Inferior parietal cortex (tissue), 1 donor: ENCODE results near the gene DDIAS.
"Not testable (repeated sequence)": the region's sequence is repeated elsewhere in the genome, so short reads cannot be mapped to it uniquely, and the experiment has no call there.

ENCODE experiments used
- DNase-seq: peaks from one replicate; pipeline ENCODE4 v3.0.0-alpha.2; 2016; ENCODE audit errors: extremely low spot score

The DDIAS gene

DNA sequence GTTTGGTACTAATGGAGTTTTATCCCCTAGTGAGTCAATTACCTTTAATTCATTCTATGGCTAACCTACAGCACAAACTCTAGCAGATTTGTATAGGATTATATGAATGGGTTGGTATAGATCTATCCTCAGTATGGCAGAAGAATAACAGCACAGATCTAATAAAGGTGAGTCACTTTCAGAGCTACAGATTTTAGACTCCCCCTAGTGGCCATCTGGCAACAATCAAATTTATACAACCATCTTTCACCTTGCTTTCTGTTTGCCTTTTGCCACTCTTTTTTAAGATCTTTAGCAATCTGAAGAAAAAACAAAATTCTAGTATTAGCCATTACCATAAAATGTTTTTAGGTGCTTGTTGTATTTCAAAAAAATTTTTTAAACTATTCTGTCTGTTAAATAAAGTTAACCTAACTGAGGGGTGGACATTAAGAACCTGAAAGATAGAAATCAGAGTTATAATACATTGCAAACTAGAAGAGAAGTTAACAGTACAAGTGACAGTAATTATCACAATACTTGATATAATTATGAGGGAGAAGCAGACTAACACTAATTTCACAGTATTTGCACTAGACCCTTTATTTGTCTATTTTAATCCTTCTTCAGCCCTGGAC, 25.8 kb downstream of the DDIAS start:
- peak; percentile 74 for DNase-seq

DNA sequence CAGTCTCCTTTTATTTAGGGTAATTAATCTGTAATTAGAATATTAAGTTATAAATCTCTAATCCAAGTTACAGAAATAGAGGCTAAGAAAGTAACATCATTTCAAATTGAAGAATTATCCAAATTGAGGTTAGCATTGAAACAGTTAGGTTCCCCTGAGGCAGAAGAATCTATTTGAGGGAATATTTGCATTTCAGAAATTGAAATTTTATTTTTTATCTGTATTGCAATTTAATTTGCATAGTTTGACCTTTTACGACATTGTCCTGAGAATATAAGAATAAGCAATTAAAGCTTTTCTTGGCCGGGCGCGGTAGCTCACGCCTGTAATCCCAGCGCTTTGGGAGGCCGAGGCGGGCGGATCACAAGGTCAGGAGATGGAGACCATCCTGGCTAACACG, 27.6 kb downstream of the DDIAS start:
- no peak for DNase-seq

DNA sequence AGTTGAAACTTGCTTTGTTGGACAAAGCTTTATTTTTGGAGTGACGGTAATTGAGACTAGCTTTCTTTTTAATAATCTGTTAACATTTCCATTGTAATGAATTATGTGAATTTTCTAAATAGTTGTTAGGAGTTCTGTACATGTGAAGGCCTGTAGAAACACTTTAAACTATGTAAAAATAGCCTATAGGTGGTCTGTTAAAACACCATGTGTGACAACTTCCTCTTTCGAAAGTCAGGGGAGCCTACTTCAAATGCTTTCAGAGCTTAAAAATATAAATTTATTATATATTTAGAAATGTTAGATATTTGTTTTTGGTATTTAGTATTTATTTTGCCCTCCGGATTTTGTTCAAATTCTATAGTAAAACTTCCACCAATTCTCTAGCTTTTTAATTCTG, 28.7 kb downstream of the DDIAS start:
- no peak for DNase-seq

DNA sequence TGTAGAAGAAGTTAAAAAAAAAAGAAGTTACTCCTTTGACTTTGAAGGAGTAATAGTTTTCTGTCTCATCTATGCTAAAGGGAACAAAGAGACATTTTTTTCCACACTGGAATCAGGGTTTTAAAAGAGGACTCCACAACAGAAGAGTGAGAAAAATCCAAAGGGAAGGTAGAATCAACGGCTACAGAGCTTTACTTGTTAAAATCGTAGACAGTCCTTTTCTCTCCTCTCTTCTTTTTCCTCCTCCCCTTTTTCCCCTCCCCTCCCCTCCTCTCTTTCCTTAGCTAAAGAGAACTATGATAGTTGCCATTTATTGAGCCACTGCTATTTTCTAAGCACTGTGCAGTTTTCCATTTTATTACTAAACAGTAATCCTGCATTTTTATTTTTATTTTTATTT, 29.2 kb downstream of the DDIAS start:
- DNase-seq = no peak

DNA sequence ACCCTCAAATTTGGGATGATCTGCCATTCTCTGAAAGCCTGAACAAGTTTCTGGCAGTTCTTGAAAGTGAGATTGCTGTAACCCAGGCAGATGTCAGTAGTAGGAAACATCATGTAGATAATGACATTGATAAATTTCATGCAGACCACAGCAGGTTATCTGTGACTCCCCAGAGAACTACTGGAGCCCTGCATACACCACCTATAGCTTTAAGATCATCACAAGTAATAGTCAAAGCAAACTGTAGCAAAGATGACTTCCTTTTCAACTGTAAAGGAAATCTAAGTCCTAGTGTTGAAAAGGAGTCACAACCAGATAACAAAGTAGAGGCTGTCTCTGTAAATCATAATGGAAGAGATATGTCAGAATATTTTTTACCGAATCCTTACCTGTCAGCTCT, 31.0 kb downstream of the DDIAS start:
- no peak for DNase-seq

DNA sequence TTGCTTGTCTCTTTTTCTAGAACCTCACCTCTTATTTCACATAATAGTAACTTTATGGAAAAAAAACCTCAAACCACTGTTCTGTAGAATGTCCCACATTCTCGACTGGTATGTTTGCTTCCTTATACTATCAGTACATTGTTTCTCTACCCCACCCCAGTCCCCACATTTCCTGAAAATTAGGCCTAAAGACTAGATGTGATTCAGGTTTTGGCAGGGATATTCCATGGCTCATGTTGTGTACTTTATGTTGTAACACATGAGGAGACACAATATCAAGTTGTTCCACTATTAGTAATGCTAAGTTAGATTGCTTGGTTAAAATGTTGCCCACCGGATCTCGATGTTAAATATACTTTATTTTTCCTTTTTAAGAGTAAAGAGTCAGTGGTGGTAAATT, 34.7 kb downstream of the DDIAS start:
- DNase-seq = no peak

DNA sequence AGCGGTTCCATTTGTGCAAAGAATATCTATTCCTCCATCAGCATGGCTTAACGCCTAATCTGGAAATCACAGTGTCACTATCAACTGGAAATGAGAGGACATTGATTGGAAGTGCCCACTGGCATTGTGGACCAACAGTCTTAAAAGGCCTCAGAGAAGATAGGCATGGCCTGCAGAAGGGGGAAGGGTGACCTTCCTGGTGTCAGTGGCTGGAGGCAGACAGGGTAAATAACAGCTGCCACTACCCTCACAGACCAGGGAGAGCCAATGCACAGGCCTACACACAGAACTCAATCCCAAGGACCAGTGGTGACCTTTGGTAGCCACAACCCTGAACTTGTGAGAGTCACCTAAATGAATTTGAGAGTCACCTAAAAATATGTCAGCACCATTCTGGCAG, 36.0 kb downstream of the DDIAS start:
- no peak for DNase-seq

DNA sequence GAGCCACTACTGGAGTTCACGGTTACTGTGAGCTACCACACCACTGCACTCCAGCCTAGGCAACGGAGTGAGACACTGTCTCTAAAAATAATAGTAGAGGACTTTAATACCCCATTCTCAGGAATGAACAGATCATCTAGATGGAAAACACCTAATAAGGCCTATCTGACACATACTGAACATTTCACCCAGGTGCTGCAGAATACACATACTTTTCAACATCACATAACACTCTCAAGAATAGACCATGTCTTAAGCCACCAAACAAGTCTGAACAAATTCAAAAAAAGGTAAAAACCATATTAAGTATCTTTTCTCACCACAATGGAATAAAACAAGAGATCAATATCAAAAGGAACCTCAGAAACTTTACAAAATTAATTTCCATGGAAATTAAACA, 37.9 kb downstream of the DDIAS start:
- no peak for DNase-seq

DNA sequence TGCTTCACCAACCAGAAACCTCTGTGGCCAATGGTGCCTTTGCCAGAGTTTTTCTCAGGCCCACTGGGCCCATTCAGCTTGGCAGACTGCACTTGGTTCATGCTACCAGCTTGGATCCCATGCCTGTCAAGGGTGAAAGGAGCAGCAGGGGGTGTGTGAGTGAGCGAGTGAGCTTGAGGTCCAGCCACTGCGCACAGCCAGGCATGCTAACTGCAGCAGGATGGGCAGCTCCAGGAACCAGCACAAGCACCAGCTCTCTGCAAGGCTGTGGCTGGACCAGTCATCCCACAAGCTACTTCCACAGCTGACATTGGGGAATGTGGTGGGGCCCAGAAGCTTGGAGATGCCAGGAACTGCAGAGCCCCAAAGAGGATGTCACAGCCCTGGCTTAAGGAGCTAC, 40.8 kb downstream of the DDIAS start:
- DNase-seq = no peak

DNA sequence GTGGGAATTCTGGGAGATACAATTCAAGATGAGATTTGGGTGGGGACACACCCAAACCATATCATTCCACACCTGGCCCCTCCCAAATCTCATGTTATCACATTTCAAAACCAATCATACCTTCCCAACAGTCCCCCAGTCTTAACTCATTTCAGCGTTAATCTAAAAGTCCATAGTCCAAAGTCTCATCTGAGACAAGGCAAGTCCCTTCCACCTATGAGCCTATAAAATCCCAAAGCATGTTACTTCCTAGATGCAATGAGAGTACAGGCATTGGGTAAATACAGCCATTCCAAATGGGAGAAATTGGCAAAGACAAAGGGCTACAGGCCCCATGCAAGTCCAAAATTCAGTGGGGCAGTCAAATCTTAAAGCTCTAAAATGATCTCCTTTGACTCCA, 41.9 kb downstream of the DDIAS start:
- not testable (repeated sequence) for DNase-seq

DNA sequence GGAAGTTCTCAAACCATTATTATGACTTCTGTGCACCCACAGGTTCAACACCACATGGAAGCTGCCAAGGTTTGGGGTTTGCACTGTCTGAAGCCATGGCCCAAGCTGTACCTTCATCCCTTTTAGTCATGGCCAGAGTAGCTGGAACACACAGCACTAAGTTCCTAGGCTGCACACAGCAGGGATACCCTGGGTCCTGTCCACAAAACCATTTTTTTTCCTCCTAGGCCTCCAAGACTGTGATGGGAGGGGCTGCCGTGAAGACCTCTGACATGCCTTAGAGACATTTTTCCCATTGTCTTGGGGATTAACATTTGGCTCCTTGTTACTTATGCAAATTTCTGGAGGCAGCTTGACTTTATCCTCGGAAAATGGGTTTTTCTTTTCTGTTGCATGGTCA, 42.7 kb downstream of the DDIAS start:
- DNase-seq = no peak

DNA sequence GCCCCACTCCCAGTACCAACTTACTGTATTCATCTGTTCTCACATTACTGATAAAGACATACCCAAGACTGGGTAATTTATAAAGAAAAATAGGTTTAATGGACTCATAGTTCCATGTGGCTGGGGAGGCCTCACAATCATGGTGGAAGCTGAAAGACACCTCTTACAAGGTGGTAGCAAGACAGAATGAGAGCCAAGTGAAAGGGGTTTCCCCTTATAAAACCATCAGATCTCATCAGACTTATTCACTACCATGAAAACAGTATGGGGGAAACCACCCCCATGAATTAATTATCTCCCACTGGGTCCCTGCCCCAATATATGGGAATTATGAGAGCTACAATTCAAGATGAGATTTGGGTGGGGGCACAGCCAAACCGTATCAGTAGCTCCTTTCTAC, 43.5 kb downstream of the DDIAS start:
- not testable (repeated sequence) for DNase-seq

DNA sequence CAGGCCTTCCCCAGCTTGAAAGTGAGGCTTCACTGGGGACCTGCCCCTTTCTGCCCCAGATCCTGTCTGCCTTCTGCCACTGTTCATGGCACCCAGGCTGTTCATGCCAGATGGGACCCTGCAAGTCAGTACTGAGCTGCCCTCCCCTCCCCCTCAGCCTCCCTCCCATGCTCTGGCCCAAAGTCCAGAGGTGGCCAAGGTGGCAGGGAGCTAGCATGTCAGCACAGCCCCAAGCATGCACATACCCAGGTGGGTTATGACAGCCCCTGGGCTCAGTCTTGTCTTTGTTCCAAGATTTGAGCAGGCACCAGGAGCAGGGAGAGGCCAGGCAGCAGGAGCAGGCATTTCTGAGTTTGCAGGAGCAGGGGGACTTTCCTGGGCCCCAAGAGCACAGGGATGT, 44.1 kb downstream of the DDIAS start:
- DNase-seq = no peak

DNA sequence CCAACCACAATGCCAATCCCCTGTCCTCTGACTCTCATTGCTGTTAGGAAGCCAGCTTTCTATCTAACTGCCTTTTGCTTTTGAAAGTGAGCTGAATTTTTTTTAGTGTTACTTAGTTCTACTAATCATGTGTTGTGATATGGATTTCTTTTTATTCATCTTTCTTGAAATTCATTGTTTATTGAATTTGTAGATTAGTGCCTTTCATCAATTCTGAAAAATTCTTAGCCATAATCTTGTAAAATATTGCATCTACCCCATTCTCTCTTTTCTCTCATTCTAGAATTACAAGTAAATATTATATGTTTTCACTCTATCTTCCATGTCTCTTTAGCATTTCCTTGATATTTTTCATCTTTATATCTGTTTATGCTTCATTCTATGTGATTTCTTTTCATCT, 47.8 kb downstream of the DDIAS start:
- no peak for DNase-seq

DNA sequence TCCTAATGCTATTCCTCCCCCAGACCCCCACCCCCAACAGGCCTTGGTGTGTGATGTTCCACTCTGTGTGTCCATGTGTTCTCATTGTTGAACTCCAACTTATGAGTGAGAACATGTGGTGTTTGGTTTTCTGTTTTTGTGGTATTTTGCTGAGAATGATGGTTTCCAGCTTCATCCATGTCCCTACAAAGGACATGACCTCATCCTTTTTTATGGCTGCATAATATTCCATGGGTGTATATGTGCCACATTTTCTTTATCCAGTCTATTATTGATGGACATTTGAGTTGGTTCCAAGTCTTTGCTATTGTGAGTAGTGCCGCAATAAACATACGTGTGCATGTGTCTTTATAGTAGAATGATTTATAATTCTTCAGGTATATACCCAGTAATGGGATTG, 49.0 kb downstream of the DDIAS start:
- DNase-seq = not testable (repeated sequence)

DNA sequence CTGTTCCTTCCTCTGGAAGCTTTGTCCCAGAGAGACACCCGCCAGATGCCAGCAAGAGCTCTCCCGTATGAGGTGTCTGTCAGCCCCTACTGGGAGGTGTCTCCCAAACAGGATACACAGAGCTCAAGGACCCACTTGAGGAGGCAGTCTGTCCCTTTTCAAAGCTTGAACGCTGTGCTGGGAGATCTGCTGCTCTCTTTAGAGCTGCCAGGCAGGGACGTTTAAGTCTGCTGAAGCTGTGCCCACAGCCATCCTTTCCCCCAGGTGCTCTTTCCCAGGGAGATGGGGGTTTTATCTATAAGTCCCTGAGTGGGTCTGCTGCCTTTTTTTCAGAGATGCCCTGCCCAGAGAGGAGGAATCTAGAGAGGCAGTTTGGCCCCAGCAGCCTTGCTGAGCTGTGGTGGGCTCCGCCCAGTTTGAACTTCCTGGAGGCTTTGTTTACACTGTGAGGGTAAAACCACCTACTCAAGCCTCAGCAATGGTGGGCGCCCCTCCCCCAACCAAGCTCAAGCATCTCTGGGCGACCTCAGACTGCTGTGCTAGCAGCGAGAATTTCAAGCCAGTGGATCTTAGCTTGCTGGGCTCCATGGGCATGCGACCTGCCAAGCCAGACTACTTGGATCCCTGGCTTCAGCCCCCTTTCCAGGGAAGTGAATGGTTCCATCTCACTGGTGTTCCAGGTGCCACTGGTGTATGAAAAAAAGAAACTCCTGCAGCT, 54.4 kb downstream of the DDIAS start:
- not testable (repeated sequence) for DNase-seq

DNA sequence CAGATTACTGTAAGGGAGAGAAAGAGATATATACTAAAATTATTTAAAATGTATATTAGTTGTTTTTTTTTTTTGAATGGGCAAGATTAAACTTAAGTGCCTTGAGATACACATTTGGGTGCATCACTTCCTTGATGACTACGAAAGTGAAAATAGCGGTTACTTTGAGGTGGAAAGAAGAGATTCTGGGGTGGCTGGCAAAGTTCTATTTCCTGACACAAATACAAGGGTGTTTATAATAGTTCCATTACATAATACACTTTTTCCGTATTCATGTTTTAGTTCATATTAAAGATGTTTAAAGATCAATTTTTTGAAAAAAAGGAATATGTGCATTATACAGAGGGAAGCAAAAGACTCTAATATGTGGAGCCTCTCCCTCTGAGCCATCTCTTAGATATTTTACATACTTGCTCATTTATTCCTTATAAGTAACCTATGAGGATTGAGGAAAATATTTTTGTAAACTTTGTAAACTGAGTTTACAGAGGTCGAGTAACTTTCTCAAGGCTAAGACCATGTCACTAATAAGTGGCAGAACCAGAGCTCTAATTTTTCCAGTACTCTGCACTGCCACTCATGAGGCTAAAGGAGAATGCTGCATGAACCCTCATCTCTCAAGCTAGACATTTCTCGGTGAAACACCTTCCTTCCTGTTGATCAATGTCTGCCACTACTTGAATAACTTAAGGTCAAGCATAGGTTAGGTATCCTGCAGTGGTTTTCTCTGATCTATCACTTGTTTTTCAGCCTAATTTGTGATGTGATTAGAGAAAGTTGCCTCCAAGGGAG, 58.6 kb downstream of the DDIAS start:
- no peak for DNase-seq

DNA sequence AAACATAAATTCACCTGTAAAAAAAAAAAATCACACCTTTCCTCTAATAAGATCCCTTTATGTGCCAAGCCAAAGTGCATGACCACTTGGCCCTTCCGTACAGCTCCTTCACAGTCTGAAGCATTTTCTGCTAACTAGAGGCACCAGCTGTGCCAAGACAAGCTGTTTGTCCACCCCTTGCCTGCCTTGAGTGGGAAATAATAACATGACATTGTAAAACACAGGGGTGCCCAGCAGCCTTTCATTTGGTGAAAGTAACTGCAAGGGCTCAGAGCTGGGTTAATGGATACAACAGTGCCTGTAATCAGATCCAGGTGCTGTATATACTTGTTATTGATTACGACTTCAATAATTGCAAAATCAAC, 59.2 kb downstream of the DDIAS start:
- DNase-seq = no peak

DNA sequence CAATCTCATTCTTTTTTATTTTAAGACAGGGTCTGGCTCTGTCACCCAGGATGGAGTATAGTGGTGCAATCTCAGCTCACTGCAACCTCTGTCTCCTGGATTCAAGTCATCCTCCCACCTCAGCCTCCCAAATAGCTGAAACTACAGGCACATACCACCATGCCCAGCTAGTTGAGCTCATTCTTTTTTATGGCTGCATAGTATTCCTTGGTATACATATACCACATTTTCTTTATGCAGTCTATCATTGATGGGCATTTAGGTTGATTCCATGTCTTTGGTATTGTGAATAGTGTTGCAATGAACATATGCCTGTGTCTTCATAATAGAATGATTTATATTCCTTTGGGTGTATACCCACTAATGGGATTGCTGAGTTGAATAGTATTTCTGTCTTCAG, 60.5 kb downstream of the DDIAS start:
- not testable (repeated sequence) for DNase-seq

DNA sequence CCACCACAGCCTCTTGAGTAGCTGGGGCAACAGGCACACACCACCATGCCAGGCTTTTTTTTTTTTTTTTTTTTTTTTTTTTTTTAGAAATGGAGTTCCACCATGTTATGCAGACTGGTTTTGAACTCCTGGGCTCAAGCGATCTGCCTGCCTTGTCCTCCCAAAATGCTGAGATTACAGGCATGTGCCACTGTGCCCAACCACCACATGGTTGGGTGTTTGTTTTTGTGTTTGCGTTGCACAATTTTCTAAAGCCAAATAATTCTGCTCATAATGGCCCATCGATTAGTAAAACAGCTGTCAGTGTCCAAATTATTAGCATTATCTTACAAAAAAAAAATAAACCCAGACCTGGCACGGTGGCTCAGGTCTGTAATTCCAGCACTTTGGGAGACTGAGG, 65.8 kb downstream of the DDIAS start:
- no peak for DNase-seq

DNA sequence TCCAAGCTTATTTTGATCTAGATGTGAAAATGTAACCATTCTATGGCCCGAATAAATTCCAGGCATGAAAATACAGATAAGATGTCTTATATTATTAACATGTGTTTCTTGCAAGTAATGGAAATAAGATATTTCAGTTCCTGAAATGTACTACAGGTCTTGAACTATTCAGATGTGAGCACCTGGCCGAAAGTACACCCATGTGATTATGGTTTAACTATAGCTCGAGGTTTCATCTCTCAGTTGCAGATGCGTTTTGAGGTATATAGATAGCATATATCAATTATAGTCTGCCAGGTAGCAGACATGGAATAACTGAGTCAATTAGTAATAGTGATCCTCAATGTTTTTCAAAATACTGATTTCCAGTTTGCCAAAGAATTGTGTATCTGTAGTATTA, 68.3 kb downstream of the DDIAS start:
- DNase-seq = no peak

DNA sequence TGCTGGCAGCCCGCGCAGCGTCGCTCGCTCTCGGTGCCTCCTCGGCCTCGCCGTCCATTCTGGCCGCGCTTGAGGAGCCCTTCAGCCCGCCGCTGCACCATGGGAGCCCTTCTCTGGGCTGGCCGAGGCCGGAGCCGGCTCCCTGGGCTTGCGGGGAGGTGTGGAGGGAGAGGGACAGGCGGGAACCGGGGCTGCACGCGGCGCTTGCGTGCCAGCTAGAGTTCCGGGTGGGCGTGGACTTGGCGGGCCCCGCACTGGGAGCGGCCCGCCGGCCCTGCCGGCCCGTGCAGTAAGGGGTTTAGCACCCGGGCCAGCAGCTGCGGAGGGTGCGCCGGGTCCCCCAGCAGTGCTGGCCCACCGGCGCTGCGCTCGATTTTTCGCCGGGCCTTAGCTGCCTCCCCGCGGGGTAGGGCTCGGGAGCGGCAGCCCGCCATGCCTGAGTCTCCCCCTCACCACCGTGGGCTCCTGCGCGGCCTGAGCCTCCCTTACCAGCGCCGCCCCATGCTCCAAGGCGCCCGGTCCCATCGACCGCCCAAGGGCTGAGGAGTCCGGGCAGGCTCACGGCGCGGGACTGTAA, 69.1 kb downstream of the DDIAS start:
- DNase-seq = not testable (repeated sequence)

DNA sequence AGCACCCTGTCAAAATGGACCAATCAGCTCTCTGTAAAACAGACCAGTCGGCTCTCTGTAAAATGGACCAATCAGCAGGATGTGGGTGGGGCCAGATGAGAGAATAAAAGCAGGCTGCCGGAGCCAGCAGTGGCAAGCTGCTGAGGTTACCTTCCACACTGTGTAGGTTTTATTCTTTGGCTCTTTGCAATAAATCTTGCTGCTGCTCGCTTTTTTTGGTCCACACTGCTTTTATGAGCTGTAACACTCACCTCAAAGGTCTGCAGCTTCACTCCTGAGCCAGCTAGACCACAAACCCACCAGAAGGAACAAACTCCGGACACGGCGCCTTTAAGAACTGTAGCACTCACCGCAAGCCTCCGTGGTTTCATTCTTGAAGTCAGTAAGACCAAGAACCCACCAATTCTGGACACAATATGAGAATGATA, 70.0 kb downstream of the DDIAS start:
- DNase-seq = not testable (repeated sequence)
